22Rv1 (cell line): ENCODE measurements around the gene CLDN34.

ENCODE experiments used
- H3K27ac ChIP-seq: fragments of 450-650 bp; 2 replicates; pipeline ENCODE4 v1.5.1; 2017
- ZFX ChIP-seq: fragments of 450-650 bp; IDR thresholded peaks from 2 replicates; pipeline ENCODE4 v1.6.1; 2017; ENCODE audit warnings: antibody characterized with exemption, borderline replicate concordance
- TF ChIP-seq, protein P1 (sequence below): fragments of 450-650 bp; IDR thresholded peaks from 2 replicates; pipeline ENCODE4 v1.5.1; 2017; ENCODE audit warnings: mild to moderate bottlenecking

Gene CLDN34

DNA sequence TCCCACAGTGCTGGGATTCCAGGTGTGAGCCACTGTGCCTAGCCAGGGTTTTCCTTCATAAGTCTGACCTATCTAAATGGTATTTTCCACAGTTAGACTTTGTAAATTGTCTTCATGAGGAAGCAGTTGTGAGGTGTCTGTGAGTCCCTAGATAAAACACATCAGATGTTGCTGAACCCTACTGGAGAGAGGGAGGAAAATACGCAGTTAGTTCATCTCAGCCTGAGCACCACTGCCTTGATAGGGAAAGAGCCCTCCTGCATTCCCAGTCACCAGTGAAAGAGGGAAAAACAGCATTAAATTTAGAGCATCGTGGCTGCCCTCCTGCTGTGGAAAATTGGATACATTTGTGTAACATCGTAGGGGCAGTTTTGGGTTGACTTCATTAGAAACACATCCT, 31.7 kb upstream of the CLDN34 start:
- H3K27ac ChIP-seq: no peak overlapping the region
- TF ChIP-seq, protein P1, sequence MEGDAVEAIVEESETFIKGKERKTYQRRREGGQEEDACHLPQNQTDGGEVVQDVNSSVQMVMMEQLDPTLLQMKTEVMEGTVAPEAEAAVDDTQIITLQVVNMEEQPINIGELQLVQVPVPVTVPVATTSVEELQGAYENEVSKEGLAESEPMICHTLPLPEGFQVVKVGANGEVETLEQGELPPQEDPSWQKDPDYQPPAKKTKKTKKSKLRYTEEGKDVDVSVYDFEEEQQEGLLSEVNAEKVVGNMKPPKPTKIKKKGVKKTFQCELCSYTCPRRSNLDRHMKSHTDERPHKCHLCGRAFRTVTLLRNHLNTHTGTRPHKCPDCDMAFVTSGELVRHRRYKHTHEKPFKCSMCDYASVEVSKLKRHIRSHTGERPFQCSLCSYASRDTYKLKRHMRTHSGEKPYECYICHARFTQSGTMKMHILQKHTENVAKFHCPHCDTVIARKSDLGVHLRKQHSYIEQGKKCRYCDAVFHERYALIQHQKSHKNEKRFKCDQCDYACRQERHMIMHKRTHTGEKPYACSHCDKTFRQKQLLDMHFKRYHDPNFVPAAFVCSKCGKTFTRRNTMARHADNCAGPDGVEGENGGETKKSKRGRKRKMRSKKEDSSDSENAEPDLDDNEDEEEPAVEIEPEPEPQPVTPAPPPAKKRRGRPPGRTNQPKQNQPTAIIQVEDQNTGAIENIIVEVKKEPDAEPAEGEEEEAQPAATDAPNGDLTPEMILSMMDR: no peak
- no peak for TF ChIP-seq ZFX

DNA sequence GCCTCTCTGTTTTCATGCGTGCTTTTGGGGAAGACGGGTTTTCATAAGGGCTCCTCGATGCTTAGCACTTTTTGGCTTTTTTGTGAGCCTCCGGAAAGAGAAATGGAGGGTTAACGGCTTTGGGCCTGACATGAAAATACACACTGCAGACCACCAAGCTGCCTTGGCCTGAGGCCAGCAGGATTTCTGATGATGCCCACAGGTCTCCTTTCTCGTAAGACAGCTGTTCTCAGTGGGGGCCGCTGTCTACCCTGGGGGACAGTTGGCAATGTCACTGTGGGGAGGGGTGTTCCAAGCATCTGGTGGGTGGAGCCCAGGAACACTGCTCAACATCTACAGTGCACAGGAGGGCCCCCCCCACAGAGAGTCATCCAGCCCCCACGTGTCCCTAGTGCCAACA, 29.4 kb upstream of the CLDN34 start:
- no peak overlapping the region for H3K27ac ChIP-seq
- TF ChIP-seq ZFX: no peak
- TF ChIP-seq, protein P1: no peak

DNA sequence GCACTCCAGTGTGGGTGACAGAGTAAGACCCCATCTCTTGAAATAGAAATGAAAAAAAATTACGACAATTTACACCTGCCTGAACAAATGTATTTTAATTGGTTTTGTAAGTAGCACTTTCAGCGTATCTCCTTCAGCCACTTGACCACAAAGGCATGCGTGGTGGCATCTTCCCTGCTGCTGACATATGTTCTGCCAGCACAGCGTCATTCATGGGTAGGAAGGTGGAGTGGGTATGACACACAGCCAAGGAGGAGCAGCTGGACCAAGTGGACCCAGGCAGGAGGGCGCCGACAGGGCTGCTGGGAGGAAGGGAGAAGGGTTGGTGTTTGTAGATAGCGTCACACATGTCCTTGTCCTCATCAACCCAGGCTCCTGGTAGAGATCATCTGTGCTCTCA, 28.6 kb upstream of the CLDN34 start:
- H3K27ac ChIP-seq: no peak overlapping the region
- TF ChIP-seq, protein P1: no peak
- no peak for TF ChIP-seq ZFX

DNA sequence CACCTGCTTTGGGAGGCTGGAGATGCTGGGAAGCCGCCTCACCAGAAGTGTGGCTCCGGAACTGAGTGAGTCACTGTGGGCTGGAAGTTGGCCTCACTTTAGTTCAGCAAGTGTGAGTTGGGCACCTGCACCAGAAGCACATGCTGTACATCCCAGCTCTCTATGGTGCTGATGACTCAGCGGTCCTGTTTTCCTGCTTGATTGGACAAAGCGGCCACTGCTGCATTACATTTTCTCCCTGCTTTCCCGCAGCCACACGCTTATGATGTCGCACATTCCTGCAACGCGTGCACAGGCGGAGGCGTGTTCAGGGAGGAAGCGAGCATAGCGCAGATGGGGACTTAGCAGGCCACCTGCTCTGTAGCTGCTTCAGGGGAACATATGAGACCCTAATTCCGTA, 26.7 kb upstream of the CLDN34 start:
- TF ChIP-seq, protein P1: no peak
- TF ChIP-seq ZFX: no peak

DNA sequence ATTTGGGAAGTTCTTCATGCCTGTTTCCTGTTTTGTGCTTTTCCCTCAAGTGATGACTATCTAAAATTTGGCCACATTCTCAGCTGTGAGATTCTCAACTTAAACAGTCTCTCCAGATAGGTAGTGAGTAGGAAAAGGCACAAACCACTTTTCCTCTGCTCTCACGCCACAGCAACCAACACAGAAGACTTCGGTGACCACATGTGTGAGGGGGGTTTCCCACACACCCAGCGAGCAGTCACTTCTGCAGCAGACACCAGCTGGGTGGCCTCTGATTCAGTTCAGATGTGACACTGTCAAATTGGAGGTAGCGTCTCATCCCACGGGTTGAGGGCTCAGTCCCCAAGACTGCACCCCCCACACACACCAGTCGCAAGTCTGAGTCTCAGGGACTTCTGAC, 25.1 kb upstream of the CLDN34 start:
- H3K27ac ChIP-seq: no peak overlapping the region
- TF ChIP-seq, protein P1: no peak
- TF ChIP-seq ZFX: no peak

More for the DNA sequence above, 26.7 kb upstream of the CLDN34 start:
- no peak overlapping the region for H3K27ac ChIP-seq

DNA sequence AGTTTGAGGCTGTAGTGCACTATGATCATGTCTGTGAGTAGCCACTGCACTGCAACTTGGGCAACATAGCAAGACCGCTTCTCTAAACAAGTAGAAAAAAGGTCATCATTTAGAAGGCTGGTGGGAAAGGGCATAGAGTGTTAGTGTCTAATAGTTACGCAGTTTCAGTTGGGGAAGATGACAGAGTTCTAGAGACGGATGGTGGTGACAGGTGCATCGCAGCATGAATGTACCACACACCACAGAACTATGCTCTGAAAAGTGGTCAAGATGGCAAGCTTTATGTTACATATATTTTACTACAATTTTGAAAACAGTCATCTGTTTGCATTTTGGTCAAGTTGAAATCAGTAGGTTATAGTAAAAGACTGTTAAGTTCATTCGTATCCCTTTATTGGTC, 23.7 kb upstream of the CLDN34 start:
- H3K27ac ChIP-seq: no peak overlapping the region
- TF ChIP-seq, protein P1: no peak
- TF ChIP-seq ZFX: no peak

DNA sequence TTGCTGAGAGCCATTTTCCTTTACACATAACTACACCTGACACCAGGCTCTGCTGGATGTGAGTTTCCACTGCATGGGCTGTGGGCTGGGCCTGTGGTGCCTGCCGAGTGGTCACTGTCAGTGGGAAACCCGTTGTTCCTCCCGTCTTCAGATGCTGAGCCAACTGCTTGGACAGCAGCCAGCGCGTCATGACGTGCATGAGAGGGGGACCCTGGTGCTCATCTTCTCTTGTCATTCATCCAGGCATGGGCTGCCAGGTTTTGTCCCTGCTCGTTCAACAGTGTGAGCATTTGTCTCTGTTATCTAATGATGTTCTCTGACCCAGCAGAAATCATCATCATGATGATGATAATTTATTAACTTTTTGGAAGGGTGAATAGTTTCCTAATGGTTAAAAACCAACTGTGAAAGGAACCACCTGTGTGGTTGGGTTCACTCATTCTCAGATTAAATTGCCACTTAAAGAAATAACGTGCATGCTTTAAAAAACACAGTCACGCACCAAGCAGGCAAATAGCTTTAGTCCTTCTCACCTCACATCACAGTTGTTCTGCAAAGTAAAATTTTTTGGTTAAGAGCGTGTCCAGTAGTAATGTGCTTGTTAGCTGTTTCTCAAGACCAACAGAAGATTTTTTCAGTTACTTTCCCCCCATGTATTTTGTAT, 19.9 kb upstream of the CLDN34 start:
- no peak for TF ChIP-seq ZFX
- TF ChIP-seq, protein P1: no peak
- H3K27ac ChIP-seq: no peak overlapping the region
